Measurements from ENCODE around the gene KRT6C. TPM values are rescaled to one million over a fixed set of nuclear protein-coding genes. Genes with fewer than 3 reads are reported as not detected.

KRT6C gene
- total and polyA plus RNA-seq, 5 experiments from 2014 or later: not detected

DNA sequence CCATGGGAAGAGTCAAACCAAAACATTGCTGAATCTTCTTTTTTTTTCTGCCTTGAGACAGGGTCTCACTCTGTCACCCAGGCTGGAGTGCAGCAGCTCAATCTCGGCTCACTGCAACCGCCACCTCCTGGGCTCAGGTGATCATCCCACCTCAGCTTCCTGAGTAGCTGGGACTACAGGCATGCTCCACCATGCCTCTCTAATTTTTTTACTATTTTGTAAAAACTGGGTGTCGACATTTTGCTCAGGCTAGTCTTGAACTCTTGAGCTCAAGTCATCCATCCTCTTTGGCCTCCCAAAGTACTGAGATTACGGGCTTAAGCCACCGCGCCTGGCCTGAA lies 38.0 kb downstream of the KRT6C start:
- no peaks in the 10 kb centered on the region for H3K9me3 Mint-ChIP-seq
- H3K27me3 Mint-ChIP-seq: peaks cover 14 to 75% (median 32%) of the 10 kb centered on the region in 5 donors
- POLR2A ChIA-PET: no interaction called here
- no peak overlapping the region for H3K27ac Mint-ChIP-seq
- no peaks in the 10 kb centered on the region for H3K36me3 Mint-ChIP-seq
- H3K4me1 Mint-ChIP-seq: peaks cover 0 to 3% (median under 1%) of the 10 kb centered on the region in 4 donors
- DNase-seq (no peak), ATAC-seq (no peak)
- no peak overlapping the region for H3K4me3 Mint-ChIP-seq

GRCh38 chr12:52434760-52435530 lies 38.7 kb downstream of the KRT6C start:
- no peak overlapping the region for H3K27ac Mint-ChIP-seq
- POLR2A ChIA-PET: no interaction called here
- no peaks in the 10 kb centered on the region for H3K9me3 Mint-ChIP-seq
- DNase-seq (no peak), ATAC-seq (no peak)
- no peaks in the 10 kb centered on the region for H3K36me3 Mint-ChIP-seq
- peaks cover 0 to 3% (median under 1%) of the 10 kb centered on the region in 4 donors for H3K4me1 Mint-ChIP-seq
- H3K27me3 Mint-ChIP-seq: peaks cover 15 to 77% (median 31%) of the 10 kb centered on the region in 5 donors
- no peak overlapping the region for H3K4me3 Mint-ChIP-seq

DNA sequence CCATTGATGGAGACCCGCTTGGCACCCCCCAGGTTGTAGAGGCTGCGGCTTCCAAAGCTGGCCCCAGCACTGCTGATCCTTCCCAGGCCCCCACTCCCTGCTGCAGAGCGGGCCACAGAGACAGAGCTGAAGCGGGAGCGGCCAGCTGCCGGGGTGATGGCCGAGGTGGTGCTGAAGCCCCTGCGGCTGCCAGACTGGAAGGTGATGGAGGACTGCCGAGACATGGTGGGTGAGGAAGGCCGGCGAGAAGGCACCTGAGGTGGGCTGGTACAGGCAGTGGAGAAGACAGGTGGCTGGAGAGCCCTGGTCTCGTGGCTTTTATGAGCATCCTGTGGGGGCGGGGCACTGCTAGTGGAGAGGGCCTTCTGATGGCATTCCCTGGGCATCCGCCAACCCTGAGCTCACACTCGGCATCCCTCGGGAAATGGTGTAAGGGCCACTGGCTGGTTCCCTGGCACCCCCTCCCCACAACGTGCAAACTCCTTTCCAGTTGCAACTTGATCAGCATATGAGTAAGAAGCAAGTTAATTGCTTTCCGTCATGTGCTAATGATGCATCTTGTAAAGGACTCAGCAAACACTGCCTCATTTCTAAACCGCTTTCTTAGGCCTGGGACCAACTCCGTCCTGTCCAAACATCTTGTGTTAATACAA lies 39.4 kb downstream of the KRT6C start, which contains the start of gene KRT75:
KRT75 (minus strand) TSS at position 291 of the 653 bp plus-strand sequence; CDS start at position 224, 67 bp downstream.
- Mint-ChIP-seq H3K9me3 (no peaks in the 10 kb centered on the region), H3K27ac (no peak within 1 kb of the TSS), H3K27me3 (peaks cover 15 to 78% (median 27%) of the 10 kb centered on the region in 5 donors), H3K4me3 (no peak within 1 kb of the TSS), H3K4me1 (peaks cover 0 to 3% (median under 1%) of the 10 kb centered on the region in 4 donors), H3K36me3 (no peaks in the 10 kb centered on the region)
- DNase-seq: no peak
- no peak for ATAC-seq
- POLR2A ChIA-PET: no interaction called here

DNA sequence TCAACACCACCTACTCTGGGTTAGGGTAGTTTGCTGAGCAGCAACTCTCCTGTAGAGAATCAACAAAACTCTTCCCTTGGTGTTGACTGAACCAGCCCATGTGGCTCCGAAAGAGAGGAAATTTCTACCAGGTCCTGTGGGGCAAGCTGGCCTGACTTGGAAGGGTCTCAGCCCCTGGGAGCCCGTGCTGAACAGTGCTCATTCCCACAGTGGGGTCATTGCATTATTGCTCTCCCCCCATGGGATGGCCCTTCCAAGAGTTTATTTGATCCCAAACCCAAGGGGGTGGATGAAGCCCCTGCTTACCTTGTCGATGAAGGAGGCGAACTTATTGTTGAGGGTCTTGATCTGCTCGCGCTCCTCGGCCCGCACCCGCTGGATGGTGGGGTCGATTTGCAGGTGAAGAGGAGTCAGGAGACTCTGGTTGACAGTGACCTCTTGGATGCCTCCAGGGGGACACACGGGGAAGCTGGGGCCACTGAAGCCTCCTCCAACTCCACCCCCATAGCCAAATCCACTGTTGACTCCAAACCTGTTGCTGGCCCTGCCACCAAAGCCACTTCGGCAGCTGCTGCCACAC lies 40.0 kb downstream of the KRT6C start:
- POLR2A ChIA-PET: no interaction called here
- Mint-ChIP-seq H3K4me1 (peaks cover 0 to 3% (median under 1%) of the 10 kb centered on the region in 4 donors), H3K9me3 (no peaks in the 10 kb centered on the region)

GRCh38 chr12:52432559-52433207 lies 40.9 kb downstream of the KRT6C start:
- no peak for DNase-seq
- Mint-ChIP-seq H3K4me3 (no peak overlapping the region), H3K36me3 (no peaks in the 10 kb centered on the region), H3K9me3 (no peaks in the 10 kb centered on the region), H3K27me3 (peaks cover 13 to 86% (median 33%) of the 10 kb centered on the region in 5 donors), H3K27ac (peak overlapping the region in 1 of 10 donors; percentile 30), H3K4me1 (peaks cover 0 to 3% (median under 1%) of the 10 kb centered on the region in 4 donors)
- POLR2A ChIA-PET: no interaction called here
- no peak for ATAC-seq

More for the DNA sequence above, 40.0 kb downstream of the KRT6C start:
- H3K36me3 Mint-ChIP-seq: no peaks in the 10 kb centered on the region
- H3K4me3 Mint-ChIP-seq: no peak overlapping the region
- DNase-seq: no peak
- peaks cover 15 to 84% (median 32%) of the 10 kb centered on the region in 5 donors for H3K27me3 Mint-ChIP-seq
- ATAC-seq: no peak
- no peak overlapping the region for H3K27ac Mint-ChIP-seq

DNA sequence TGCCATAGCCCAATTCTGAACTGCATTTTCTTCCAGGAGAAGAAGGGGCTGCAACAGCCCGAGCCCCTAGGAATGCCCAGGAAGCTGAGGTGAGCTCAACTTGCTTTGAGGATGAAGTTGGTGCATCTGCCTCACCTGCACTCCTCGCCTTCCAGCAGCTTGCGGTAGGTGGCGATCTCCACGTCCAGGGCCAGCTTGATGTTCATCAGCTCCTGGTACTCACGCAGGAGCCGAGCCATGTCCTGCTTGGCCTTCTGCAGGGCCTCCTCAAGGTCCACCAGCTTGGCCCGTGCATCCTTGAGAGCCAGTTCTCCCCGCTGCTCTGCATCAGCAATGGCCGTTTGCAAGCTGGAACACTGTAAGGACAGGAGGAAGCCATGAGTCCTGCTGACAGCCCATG lies 45.5 kb downstream of the KRT6C start:
- DNase-seq: no peak
- no peak overlapping the region for H3K4me3 Mint-ChIP-seq
- H3K36me3 Mint-ChIP-seq: no peaks in the 10 kb centered on the region
- peaks cover 0 to 1% (median 0%) of the 10 kb centered on the region in 4 donors for H3K4me1 Mint-ChIP-seq
- no peak for ATAC-seq
- no peaks in the 10 kb centered on the region for H3K9me3 Mint-ChIP-seq
- peaks cover 8 to 68% (median 19%) of the 10 kb centered on the region in 5 donors for H3K27me3 Mint-ChIP-seq
- H3K27ac Mint-ChIP-seq: no peak overlapping the region
- POLR2A ChIA-PET: interaction anchor here (1.3 kb wide), 1 partner anchor 120 kb away, joined by 3 read pairs; no protein-coding TSS in a partner anchor

DNA sequence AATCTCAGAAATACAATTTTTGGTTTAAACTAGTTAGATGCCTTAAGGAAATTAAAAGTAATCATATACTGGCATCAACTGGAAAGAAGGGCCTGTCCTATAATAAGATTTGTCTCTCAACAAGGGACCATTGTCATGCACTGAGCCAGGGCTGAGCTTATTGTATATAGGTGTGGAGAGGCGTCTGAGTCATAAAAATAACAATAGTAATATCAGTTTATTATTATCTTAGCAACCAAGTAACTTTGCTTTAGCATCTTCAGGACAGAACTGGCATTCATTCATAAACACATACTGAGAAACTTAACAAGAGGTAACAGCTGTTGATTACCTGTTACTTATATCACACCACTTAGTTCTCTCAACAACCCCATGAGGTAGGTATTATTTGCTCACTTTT lies 46.5 kb downstream of the KRT6C start:
- H3K4me1 Mint-ChIP-seq: peaks cover 0 to 1% (median 0%) of the 10 kb centered on the region in 4 donors
- no peak overlapping the region for H3K4me3 Mint-ChIP-seq
- H3K27ac Mint-ChIP-seq: no peak overlapping the region
- ATAC-seq: no peak
- POLR2A ChIA-PET: interaction anchor here (0.8 to 1.3 kb wide), 2 partner anchors 53 to 121 kb away, joined by 3 read pairs; no protein-coding TSS in a partner anchor
- no peaks in the 10 kb centered on the region for H3K9me3 Mint-ChIP-seq
- no peaks in the 10 kb centered on the region for H3K36me3 Mint-ChIP-seq
- no peak for DNase-seq
- H3K27me3 Mint-ChIP-seq: peaks cover 4 to 66% (median 14%) of the 10 kb centered on the region in 5 donors

DNA sequence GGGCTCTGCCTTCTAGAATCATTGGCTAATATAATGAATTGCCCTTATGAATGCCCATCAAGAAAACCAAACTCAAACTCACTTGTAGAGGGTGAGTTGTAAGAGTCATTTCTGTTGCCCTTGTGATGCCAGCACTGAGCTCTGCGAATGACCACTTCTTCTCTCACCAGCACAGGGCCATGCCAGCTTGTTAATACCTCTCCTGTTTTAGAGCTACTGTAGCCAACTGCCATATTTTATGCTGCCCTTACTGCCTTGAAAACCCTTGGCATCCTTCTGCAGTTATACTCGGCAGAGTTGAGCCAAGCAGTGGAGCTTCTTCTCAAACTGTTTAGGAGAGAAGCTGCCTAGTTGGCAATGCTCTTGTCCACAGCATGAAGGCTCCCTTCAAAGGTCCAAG lies 47.6 kb downstream of the KRT6C start:
- ATAC-seq: no peak
- H3K4me1 Mint-ChIP-seq: peaks cover 0 to 1% (median 0%) of the 10 kb centered on the region in 4 donors
- no peak for DNase-seq
- no peak overlapping the region for H3K4me3 Mint-ChIP-seq
- H3K36me3 Mint-ChIP-seq: no peaks in the 10 kb centered on the region
- POLR2A ChIA-PET: no interaction called here
- no peaks in the 10 kb centered on the region for H3K9me3 Mint-ChIP-seq
- H3K27me3 Mint-ChIP-seq: peaks cover 4 to 64% (median 14%) of the 10 kb centered on the region in 5 donors
- no peak overlapping the region for H3K27ac Mint-ChIP-seq

DNA sequence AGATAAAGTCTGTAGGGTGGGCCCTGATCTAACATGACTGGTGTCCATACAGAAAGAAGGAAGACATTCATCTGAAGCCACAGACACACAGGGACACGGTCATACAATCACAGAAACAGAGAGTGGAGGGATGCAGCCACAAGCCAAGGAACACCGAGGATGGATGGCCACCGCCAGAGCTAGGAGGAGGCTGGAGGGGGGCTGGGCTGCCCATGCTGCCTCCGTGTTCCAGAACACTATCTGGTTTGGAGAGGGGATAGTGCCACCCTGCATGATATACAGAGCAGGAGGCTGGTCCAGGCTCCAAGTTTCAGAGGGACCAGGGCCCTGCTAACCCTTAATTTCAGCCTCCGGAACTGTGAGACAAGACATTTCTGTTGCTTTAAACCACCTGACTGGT lies 48.1 kb downstream of the KRT6C start:
- POLR2A ChIA-PET: no interaction called here
- H3K4me1 Mint-ChIP-seq: peaks cover 0 to 1% (median 0%) of the 10 kb centered on the region in 4 donors
- DNase-seq (no peak), ATAC-seq (no peak)
- no peaks in the 10 kb centered on the region for H3K9me3 Mint-ChIP-seq
- no peak overlapping the region for H3K4me3 Mint-ChIP-seq
- H3K27me3 Mint-ChIP-seq: peaks cover 4 to 58% (median 12%) of the 10 kb centered on the region in 5 donors
- H3K27ac Mint-ChIP-seq: no peak overlapping the region
- H3K36me3 Mint-ChIP-seq: no peaks in the 10 kb centered on the region

GRCh38 chr12:52423661-52424500 lies 49.7 kb downstream of the KRT6C start:
- Mint-ChIP-seq H3K27ac (peak overlapping the region in 1 of 10 donors; percentile 74), H3K27me3 (peaks cover 4 to 42% (median 8%) of the 10 kb centered on the region in 5 donors), H3K4me1 (peaks cover 0 to 9% (median 2%) of the 10 kb centered on the region in 4 donors), H3K4me3 (no peak overlapping the region), H3K36me3 (no peaks in the 10 kb centered on the region), H3K9me3 (no peaks in the 10 kb centered on the region)
- no peak for DNase-seq
- no peak for ATAC-seq
- POLR2A ChIA-PET: no interaction called here

DNA sequence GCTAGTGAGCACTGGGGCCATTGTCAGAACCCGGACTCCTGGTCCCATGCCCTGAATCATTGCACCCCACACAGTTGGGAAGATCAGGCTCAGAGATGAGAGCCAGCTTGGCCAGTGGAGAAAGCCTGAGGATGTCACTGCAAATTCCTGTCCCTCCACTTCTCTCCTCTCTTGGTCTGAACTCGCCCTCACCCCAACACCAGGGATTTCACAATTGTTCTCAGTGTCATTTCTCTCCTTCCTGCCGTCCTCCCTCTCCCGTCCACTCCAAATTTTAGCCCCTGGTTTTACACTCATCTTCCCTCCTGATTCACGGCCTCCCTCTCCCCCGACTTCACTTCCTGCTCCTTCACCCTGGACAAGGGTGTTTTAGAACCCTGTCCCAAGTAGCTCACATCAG lies 50.6 kb downstream of the KRT6C start:
- Mint-ChIP-seq H3K4me3 (no peak overlapping the region), H3K9me3 (no peaks in the 10 kb centered on the region), H3K36me3 (no peaks in the 10 kb centered on the region), H3K27me3 (peaks cover 4 to 35% (median 7%) of the 10 kb centered on the region in 5 donors), H3K4me1 (peaks cover 0 to 9% (median 2%) of the 10 kb centered on the region in 4 donors), H3K27ac (peak overlapping the region in 1 of 10 donors; percentile 77)
- ATAC-seq: no peak
- POLR2A ChIA-PET: no interaction called here
- no peak for DNase-seq

DNA sequence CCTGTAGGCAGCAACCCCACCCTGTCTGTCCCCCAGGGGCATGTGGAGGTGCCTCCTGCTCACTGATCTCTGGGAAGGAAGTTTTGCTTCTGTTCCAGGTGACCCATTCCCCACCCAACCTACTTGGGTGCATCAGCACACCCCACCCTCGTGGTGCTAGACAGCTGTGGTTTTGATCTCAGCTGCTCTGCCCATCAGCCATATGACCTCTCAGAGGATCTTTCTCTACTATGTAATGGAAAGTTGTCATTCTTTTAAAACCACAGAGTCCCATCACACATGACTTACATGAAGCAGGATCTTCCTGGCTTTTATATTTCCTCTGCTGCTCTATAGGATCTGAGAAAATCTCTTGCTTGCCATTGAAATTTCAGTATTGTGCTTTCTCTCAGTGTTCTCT lies 53.9 kb downstream of the KRT6C start:
- POLR2A ChIA-PET: no interaction called here
- Mint-ChIP-seq H3K27ac (no peak overlapping the region), H3K4me3 (no peak overlapping the region), H3K36me3 (no peaks in the 10 kb centered on the region), H3K9me3 (no peaks in the 10 kb centered on the region), H3K27me3 (peaks cover 2 to 40% (median 11%) of the 10 kb centered on the region in 5 donors), H3K4me1 (peaks cover 0 to 9% (median 2%) of the 10 kb centered on the region in 4 donors)
- DNase-seq: no peak
- no peak for ATAC-seq
